ENCODE results near the gene SOX21. TPM values are rescaled to one million over a fixed set of nuclear protein-coding genes. Genes with fewer than 3 reads are reported as not detected.

Gene SOX21
- total and polyA plus RNA-seq, 2 of the 8 experiments (the other 6 are each of a cell fraction or from before 2014, with no cell fraction given): 3.9 TPM

DNA sequence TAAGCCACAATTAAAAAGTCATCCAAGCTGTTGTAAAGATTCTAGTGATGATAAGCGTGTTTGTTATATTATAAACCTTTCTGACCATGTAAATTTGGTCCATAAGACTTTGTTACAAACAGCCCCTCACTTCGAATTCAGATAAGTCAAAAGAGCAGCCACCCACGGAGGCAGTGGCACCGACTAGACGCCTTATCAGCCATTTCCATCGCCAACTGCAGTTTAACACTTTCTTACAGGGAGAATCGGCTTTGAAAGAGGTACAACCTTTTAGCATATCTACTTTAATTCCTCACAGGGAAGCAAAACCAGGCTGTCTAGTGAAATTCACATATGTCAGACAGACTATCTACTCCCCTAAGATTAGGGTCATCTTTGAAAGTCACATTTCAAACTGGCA is 47.5 kb downstream of the SOX21 start:
- no peak overlapping the region for H2BK120ac ChIP-seq (replicated peaks; ENCODE audit: low read depth, low read length)
- no peak overlapping the region for H4K91ac ChIP-seq (replicated peaks; ENCODE audit: insufficient read length, low read length)
- no peak overlapping the region for H2BK5ac ChIP-seq (ENCODE audit: low read depth, low read length)
- H2AK5ac ChIP-seq (ENCODE audit: low read depth, low read length): no peak overlapping the region
- no peak overlapping the region for H2BK15ac ChIP-seq (ENCODE audit: low read length)
- H3K23me2 ChIP-seq (ENCODE audit: low read depth, low read length): no peaks in the 10 kb centered on the region
- H3K4me2 ChIP-seq (ENCODE audit: insufficient read depth in 1 of 2, low read depth in 2 of 2, low read length in 2 of 2): no peak overlapping the region
- no peak overlapping the region for H3K18ac ChIP-seq (ENCODE audit: extremely low read depth, low read length)
- no peak overlapping the region for H3K23ac ChIP-seq (ENCODE audit: insufficient read length)
- 87% methylated on average over 7 of the region's 7 CpGs; no CpG with 5 or more reads in 1 of the 2 experiments for WGBS, 2 experiments (ENCODE audit: extremely low coverage in 1 of 2, insufficient coverage in 1 of 2, insufficient read length in 1 of 2, insufficient replicate concordance in 2 of 2, low coverage in 1 of 2, low lambda C conversion rate in 2 of 2, missing lambda C conversion rate in 1 of 2)
- H3K9ac ChIP-seq (replicated peaks in 1 of 4; ENCODE audit: extremely low read depth in 1 of 4, low read depth in 3 of 4, low read length in 3 of 4): no peak overlapping the region
- H3K56ac ChIP-seq (replicated peaks; ENCODE audit: insufficient read length, low read depth, low read length): no peak overlapping the region
- no peak overlapping the region for H4K5ac ChIP-seq (ENCODE audit: insufficient read length, low read depth, low read length)
- no peak overlapping the region for H2BK20ac ChIP-seq (ENCODE audit: low read length)
- no peaks in the 10 kb centered on the region for H3K9me3 ChIP-seq (ENCODE audit: insufficient read depth in 2 of 2, low read depth in 1 of 2, low read length in 1 of 2)
- H3K79me2 ChIP-seq (ENCODE audit: control insufficient read depth in 1 of 2, insufficient read depth in 2 of 2, low read length in 2 of 2): no peaks in the 10 kb centered on the region
- no peak overlapping the region for H2BK12ac ChIP-seq (ENCODE audit: low read depth, low read length)
- DNase-seq (ENCODE audit: low read depth in 1 of 2, low spot score in 2 of 2) (no peak), FAIRE-seq (no peak)
- H3K14ac ChIP-seq (ENCODE audit: insufficient read length): no peak overlapping the region
- H3K4me3 ChIP-seq (ENCODE audit: extremely low read depth in 1 of 4, insufficient read depth in 2 of 4, low read depth in 3 of 4, low read length in 4 of 4): no peak overlapping the region
- H3K27ac ChIP-seq (ENCODE audit: low read depth, low read length): no peak overlapping the region
- H2AFZ ChIP-seq (ENCODE audit: low read length): no peak overlapping the region
- H3K79me1 ChIP-seq (ENCODE audit: low read depth, low read length): no peaks in the 10 kb centered on the region
- H3K4ac ChIP-seq (replicated peaks; ENCODE audit: insufficient read length, low read depth, low read length): no peak overlapping the region
- CTCF ChIA-PET (ENCODE audit: partially characterized antibody): interaction anchor here (0.5 to 1.7 kb wide), 6 partner anchors 9 to 307 kb away, joined by 3 to 4 read pairs (median 3); no protein-coding TSS in a partner anchor
- no peaks in the 10 kb centered on the region for H4K20me1 ChIP-seq (replicated peaks in 1 of 2; ENCODE audit: control insufficient read depth in 1 of 2, insufficient read depth in 2 of 2, low read length in 2 of 2)
- no peaks in the 10 kb centered on the region for H3K36me3 ChIP-seq (ENCODE audit: control insufficient read depth in 2 of 4, insufficient read depth in 4 of 4, low read length in 3 of 4)
- no peak overlapping the region for H4K8ac ChIP-seq (ENCODE audit: extremely low read depth, insufficient read depth, low read length)
- no peaks in the 10 kb centered on the region for H3K27me3 ChIP-seq (replicated peaks in 1 of 4; ENCODE audit: control insufficient read depth in 3 of 4, extremely low read depth in 1 of 4, insufficient read depth in 3 of 4, low read length in 3 of 4)
- POLR2A ChIA-PET (ENCODE audit: partially characterized antibody): no interaction called here
- peaks cover 0 to 9% (median 4%) of the 10 kb centered on the region in 4 experiments; a peak in 4 of 7 replicates for H3K4me1 ChIP-seq (replicated peaks in 1 of 4; ENCODE audit: control insufficient read depth in 3 of 4, insufficient read depth in 4 of 4, low read length in 3 of 4)
- TF ChIP-seq SIRT6 (IDR thresholded peaks at IDR 0.05; ENCODE audit: low read length) (no peak), RAD21 (IDR thresholded peaks at IDR 0.05 in 1 of 2, conservative IDR thresholded peaks at IDR 0.05 in 1 of 2; ENCODE audit: low read depth in 2 of 2, low read length in 2 of 2) (no peak), GABPA (IDR thresholded peaks at IDR 0.05; ENCODE audit: borderline replicate concordance, insufficient read depth, low read length) (no peak)
